ENCODE results near the gene PPP1R9B.

DNA sequence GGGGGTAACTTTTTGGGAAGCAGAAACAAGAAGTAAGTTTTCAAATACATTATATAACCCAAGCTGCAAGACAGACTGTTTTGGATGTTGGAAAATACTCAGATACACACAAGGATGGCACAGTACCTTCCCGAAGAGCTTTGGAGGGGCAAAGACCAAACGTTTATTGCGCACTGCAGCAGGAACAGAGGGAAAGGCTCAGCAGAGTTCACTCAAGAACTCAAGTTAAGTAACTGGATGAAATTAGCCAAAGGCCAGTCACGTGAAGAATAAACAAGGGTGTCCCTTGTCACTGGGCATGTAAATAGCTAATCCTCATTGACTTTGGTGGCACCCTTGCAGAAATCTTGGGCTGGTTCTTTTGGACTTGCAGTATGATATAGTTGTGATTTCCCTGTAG lies 52.6 kb downstream of the PPP1R9B start:
- TF ChIP-seq EZH2 (IDR thresholded peaks at IDR 0.05; ENCODE audit: borderline replicate concordance) (no peak), EZH2phosphoT487 (IDR thresholded peaks at IDR 0.05; ENCODE audit: low read depth, severe bottlenecking, unreplicated experiment) (no peak)
- TF ChIP-seq, protein P1, sequence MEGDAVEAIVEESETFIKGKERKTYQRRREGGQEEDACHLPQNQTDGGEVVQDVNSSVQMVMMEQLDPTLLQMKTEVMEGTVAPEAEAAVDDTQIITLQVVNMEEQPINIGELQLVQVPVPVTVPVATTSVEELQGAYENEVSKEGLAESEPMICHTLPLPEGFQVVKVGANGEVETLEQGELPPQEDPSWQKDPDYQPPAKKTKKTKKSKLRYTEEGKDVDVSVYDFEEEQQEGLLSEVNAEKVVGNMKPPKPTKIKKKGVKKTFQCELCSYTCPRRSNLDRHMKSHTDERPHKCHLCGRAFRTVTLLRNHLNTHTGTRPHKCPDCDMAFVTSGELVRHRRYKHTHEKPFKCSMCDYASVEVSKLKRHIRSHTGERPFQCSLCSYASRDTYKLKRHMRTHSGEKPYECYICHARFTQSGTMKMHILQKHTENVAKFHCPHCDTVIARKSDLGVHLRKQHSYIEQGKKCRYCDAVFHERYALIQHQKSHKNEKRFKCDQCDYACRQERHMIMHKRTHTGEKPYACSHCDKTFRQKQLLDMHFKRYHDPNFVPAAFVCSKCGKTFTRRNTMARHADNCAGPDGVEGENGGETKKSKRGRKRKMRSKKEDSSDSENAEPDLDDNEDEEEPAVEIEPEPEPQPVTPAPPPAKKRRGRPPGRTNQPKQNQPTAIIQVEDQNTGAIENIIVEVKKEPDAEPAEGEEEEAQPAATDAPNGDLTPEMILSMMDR (IDR thresholded peaks at IDR 0.05; ENCODE audit: poor library complexity): no peak

Data from hepatocyte (in vitro differentiated cells).